Activated CD4-positive, alpha-beta T cell treated with anti-CD3 and anti-CD28 coated beads, Interleukin-2, amount 10 ng/mL, durations not matched to agents 24 days and 14 days (primary cell): Measurements from ENCODE around the gene DLL4. TPM values are rescaled to one million over a fixed set of nuclear protein-coding genes. Genes with fewer than 3 reads are reported as not detected.
"Not testable (repeated sequence)": the region's sequence is repeated elsewhere in the genome, so short reads cannot be mapped to it uniquely, and the experiment has no call there.

Experiments
- DNase-seq: peaks from one replicate; pipeline ENCODE4 v3.0.0; 2022
- H3K27ac Mint-ChIP-seq: one replicate; pipeline ENCODE4 v1.8.0; 2022; ENCODE audit warnings: mild to moderate bottlenecking, mixed read lengths
- H3K27me3 Mint-ChIP-seq: one replicate; pipeline ENCODE4 v1.8.0; 2022; ENCODE audit warnings: mixed read lengths
- H3K36me3 Mint-ChIP-seq: one replicate; pipeline ENCODE4 v1.8.0; 2022; ENCODE audit warnings: low read depth, mild to moderate bottlenecking, mixed read lengths
- H3K4me1 Mint-ChIP-seq: one replicate; pipeline ENCODE4 v1.8.0; 2021; ENCODE audit warnings: mixed read lengths
- H3K4me3 Mint-ChIP-seq: one replicate; pipeline ENCODE4 v1.8.0; 2022; ENCODE audit warnings: mild to moderate bottlenecking, moderate library complexity, mixed read lengths
- H3K9me3 Mint-ChIP-seq: one replicate; pipeline ENCODE4 v1.8.0; 2021; ENCODE audit warnings: mixed read lengths
- intact Hi-C: fragments of 100-400 bp; cut with micrococcal nuclease; formaldehyde crosslinking; loops from one replicate; pipeline ENCODE4 v1.15.1; 2023
- total RNA-seq: library from RNA; stranded (reverse); gene quantifications from 2 replicates; pipeline ENCODE4 v1.2.3, GENCODE V29; 2022

Gene DLL4
- total RNA-seq, 1 donor from 2014 or later: not detected

GRCh38 chr15:40958723-40959122 lies 29.6 kb downstream of the DLL4 start:
- no peak overlapping the region for H3K27ac Mint-ChIP-seq
- H3K4me3 Mint-ChIP-seq: no peak overlapping the region
- peaks cover 24% of the 10 kb centered on the region for H3K4me1 Mint-ChIP-seq
- peaks cover 9% of the 10 kb centered on the region for H3K36me3 Mint-ChIP-seq
- no peak for DNase-seq
- H3K9me3 Mint-ChIP-seq: no peaks in the 10 kb centered on the region
- intact Hi-C loops: no loop called here
- no peaks in the 10 kb centered on the region for H3K27me3 Mint-ChIP-seq

DNA sequence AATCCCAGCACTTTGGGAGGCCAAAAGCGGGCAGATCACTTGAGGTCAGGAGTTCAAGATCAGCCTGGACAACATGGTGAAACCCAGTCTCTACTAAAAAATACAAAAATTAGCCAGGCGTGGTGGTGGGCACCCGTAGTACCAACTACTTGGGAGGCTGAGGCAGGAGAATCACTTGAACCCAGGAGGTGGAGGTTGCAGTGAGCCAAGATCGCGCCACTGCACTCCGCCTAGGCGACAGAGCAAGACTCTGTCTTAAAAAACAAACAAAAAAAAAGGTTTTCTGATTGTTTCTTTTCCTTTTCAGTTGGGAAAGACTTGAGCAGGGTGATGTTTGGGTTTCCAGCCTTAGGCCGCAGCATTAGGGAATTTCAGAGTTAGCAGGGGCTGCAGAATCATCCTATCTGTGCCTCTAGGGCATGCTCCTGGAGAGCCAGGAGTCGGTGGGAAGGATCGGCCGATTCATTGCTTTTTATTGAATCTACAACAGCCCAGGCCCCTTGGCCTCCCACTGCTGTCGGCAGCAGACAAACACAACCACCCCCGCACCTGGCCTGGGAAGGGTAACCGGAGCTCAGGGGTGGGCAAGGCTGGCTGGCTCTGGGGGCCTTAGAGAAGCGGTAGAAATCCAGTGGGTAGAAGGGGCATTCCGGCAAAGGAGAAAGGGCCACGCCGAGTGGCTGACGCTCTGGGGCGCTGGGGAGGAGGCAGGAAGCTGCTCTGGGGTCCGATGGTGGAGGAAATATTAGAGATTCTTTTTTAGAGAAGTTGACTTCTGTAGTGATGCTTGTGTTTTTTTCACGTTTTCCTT lies 30.4 kb downstream of the DLL4 start:
- H3K27me3 Mint-ChIP-seq: no peaks in the 10 kb centered on the region
- H3K4me1 Mint-ChIP-seq: peaks cover 16% of the 10 kb centered on the region
- peaks cover 9% of the 10 kb centered on the region for H3K36me3 Mint-ChIP-seq
- DNase-seq: no peak
- no peak overlapping the region for H3K4me3 Mint-ChIP-seq
- no peaks in the 10 kb centered on the region for H3K9me3 Mint-ChIP-seq
- intact Hi-C loops: no loop called here
- H3K27ac Mint-ChIP-seq: peak overlapping the region; percentile 16

GRCh38 chr15:40960151-40960885 lies 31.2 kb downstream of the DLL4 start:
- Mint-ChIP-seq H3K4me3 (no peak overlapping the region), H3K4me1 (peaks cover 12% of the 10 kb centered on the region), H3K36me3 (peaks cover 6% of the 10 kb centered on the region), H3K27me3 (no peaks in the 10 kb centered on the region), H3K27ac (peak overlapping the region; percentile 16), H3K9me3 (no peaks in the 10 kb centered on the region)
- intact Hi-C loops: no loop called here
- no peak for DNase-seq

DNA sequence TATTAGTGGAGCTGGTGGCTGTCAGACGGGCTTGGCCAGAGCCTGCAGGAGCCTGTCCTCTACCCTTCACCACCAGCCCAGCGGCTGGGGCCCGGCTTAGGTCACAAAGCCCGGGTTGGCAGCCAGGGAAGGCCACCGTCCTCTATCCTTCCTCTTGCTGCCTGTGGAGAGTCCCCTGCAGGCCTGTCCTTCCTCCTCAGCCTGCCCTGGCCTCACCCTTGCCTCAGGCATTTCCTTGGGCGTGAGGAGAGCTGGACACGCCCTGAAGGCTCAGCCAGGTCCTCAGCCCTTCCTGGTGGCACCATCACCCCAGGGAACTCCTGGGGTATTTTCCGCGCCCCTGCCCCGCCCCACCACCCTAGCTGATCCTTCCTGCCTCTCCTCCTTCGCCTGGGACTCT lies 31.8 kb downstream of the DLL4 start:
- DNase-seq: no peak
- Mint-ChIP-seq H3K27me3 (no peaks in the 10 kb centered on the region), H3K4me3 (no peak overlapping the region), H3K27ac (no peak overlapping the region), H3K36me3 (peaks cover 4% of the 10 kb centered on the region), H3K4me1 (peaks cover 10% of the 10 kb centered on the region), H3K9me3 (no peaks in the 10 kb centered on the region)
- intact Hi-C loops: no loop called here

DNA sequence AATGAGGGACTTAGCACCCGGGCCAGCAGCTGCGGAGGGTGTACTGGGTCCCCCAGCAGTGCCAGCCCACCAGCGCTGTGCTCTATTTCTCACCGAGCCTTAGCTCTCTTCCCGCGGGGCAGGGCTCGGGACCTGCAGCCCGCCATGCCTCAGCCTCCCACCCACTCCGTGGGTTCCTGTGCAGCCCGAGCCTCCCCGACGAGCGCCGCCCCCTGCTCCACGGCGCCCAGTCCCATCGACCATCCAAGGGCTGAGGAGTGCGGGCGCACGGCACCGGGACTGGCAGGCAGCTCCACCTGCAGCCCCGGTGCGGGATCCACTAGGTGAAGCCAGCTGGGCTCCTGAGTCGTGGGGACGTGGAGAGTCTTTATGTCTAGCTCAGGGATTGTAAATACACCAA lies 32.6 kb downstream of the DLL4 start:
- H3K27me3 Mint-ChIP-seq, DNase-seq, intact Hi-C loops, H3K9me3 Mint-ChIP-seq, H3K36me3 Mint-ChIP-seq, H3K4me3 Mint-ChIP-seq, H3K27ac Mint-ChIP-seq, H3K4me1 Mint-ChIP-seq: not testable (repeated sequence)

- H3K9me3 Mint-ChIP-seq, H3K36me3 Mint-ChIP-seq, H3K4me3 Mint-ChIP-seq, intact Hi-C loops, H3K27ac Mint-ChIP-seq, DNase-seq, H3K27me3 Mint-ChIP-seq, H3K4me1 Mint-ChIP-seq: not testable (repeated sequence)
These were observed 33.2 kb downstream of the DLL4 start for GRCh38 chr15:40962317-40962716.

- Mint-ChIP-seq H3K36me3 (no peaks in the 10 kb centered on the region), H3K4me1 (peaks cover 7% of the 10 kb centered on the region), H3K9me3 (no peaks in the 10 kb centered on the region), H3K4me3 (no peak overlapping the region), H3K27me3 (no peaks in the 10 kb centered on the region), H3K27ac (no peak overlapping the region)
- intact Hi-C loops: no loop called here
- DNase-seq: no peak
These were observed 34.1 kb downstream of the DLL4 start for GRCh38 chr15:40963201-40963600.

- H3K9me3 Mint-ChIP-seq: no peaks in the 10 kb centered on the region
- H3K27ac Mint-ChIP-seq: no peak overlapping the region
- H3K4me3 Mint-ChIP-seq: no peak overlapping the region
- H3K36me3 Mint-ChIP-seq: no peaks in the 10 kb centered on the region
- DNase-seq: no peak
- peaks cover 3% of the 10 kb centered on the region for H3K4me1 Mint-ChIP-seq
- intact Hi-C loops: no loop called here
- H3K27me3 Mint-ChIP-seq: no peaks in the 10 kb centered on the region
These were observed 34.9 kb downstream of the DLL4 start for GRCh38 chr15:40964006-40964405.

- DNase-seq: no peak
- Mint-ChIP-seq H3K36me3 (no peaks in the 10 kb centered on the region), H3K4me1 (peaks cover 3% of the 10 kb centered on the region), H3K27me3 (no peaks in the 10 kb centered on the region), H3K27ac (no peak overlapping the region), H3K4me3 (no peak overlapping the region), H3K9me3 (no peaks in the 10 kb centered on the region)
- intact Hi-C loops: no loop called here
These were observed 35.5 kb downstream of the DLL4 start for GRCh38 chr15:40964634-40965033.

GRCh38 chr15:40968290-40969085 lies 39.3 kb downstream of the DLL4 start:
- Mint-ChIP-seq H3K36me3 (no peaks in the 10 kb centered on the region), H3K27ac (no peak overlapping the region), H3K4me3 (no peak overlapping the region), H3K4me1 (no peaks in the 10 kb centered on the region), H3K9me3 (no peaks in the 10 kb centered on the region), H3K27me3 (no peaks in the 10 kb centered on the region)
- DNase-seq: no peak
- intact Hi-C loops: no loop called here

DNA sequence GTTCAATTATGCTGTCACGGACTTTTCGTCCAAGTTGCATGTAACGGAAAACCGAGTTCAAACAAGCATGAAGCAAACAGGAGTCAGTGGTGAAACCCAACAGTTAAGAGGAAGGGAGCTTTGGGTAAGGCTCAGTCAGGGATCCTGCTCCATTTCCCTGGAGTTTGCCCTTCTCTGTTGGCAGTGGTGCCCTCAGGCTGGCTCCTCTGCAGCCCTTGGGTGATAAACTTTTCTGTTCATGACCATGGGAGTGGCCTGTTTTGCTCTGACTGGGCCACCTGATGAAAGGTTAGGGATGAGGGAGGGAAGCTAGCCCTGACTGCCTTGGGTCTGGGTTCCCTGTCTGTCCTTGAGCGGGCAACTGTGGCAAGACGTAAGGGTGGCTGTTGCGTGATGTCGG lies 40.2 kb downstream of the DLL4 start:
- Mint-ChIP-seq H3K4me3 (no peak overlapping the region), H3K4me1 (no peaks in the 10 kb centered on the region), H3K9me3 (no peaks in the 10 kb centered on the region), H3K36me3 (no peaks in the 10 kb centered on the region), H3K27me3 (no peaks in the 10 kb centered on the region), H3K27ac (no peak overlapping the region)
- intact Hi-C loops: no loop called here
- DNase-seq: no peak

- Mint-ChIP-seq H3K4me1 (peaks cover 3% of the 10 kb centered on the region), H3K4me3 (no peak overlapping the region), H3K27ac (no peak overlapping the region), H3K36me3 (peaks cover 26% of the 10 kb centered on the region), H3K9me3 (no peaks in the 10 kb centered on the region), H3K27me3 (no peaks in the 10 kb centered on the region)
- no peak for DNase-seq
- intact Hi-C loops: no loop called here
These were observed 45.7 kb downstream of the DLL4 start for GRCh38 chr15:40974879-40975278.

GRCh38 chr15:40976819-40977218 lies 47.7 kb downstream of the DLL4 start:
- H3K27me3 Mint-ChIP-seq: no peaks in the 10 kb centered on the region
- H3K4me3 Mint-ChIP-seq: no peak overlapping the region
- H3K27ac Mint-ChIP-seq: no peak overlapping the region
- H3K4me1 Mint-ChIP-seq: peaks cover 3% of the 10 kb centered on the region
- no peak for DNase-seq
- peaks cover 45% of the 10 kb centered on the region for H3K36me3 Mint-ChIP-seq
- no peaks in the 10 kb centered on the region for H3K9me3 Mint-ChIP-seq
- intact Hi-C loops: no loop called here

- no peak for DNase-seq
- intact Hi-C loops: no loop called here
- Mint-ChIP-seq H3K27me3 (no peaks in the 10 kb centered on the region), H3K36me3 (peaks cover 57% of the 10 kb centered on the region), H3K9me3 (no peaks in the 10 kb centered on the region), H3K27ac (no peak overlapping the region), H3K4me1 (peaks cover 3% of the 10 kb centered on the region), H3K4me3 (no peak overlapping the region)
These were observed 49.0 kb downstream of the DLL4 start for GRCh38 chr15:40978141-40978540.
